Fibroblast of the aortic adventitia (primary cell): Measurements from ENCODE around the gene IER5L. TPM values are rescaled to one million over a fixed set of nuclear protein-coding genes. Genes with fewer than 3 reads are reported as not detected.
"Not testable (repeated sequence)": the region's sequence is repeated elsewhere in the genome, so short reads cannot be mapped to it uniquely, and the experiment has no call there.

Source experiments
- DNase-seq: peaks from one replicate; pipeline ENCODE4 v3.0.0-alpha.2; 2010; ENCODE audit warnings: low read depth
- H3K4me3 ChIP-seq: 2 replicates; pipeline ENCODE4 v1.5.1; 2011; ENCODE audit warnings: low read depth, mild to moderate bottlenecking, control low read depth, low read length, moderate library complexity
- total RNA-seq: library from RNA; depleted of rRNA; stranded (reverse); fragments of >200 nt; gene quantifications from 2 replicates; pipeline ENCODE4 v1.2.3, GENCODE V29; 2012; ENCODE audit warnings: low replicate concordance
- TF ChIP-seq, protein P1 (sequence below): IDR thresholded peaks from 2 replicates; pipeline ENCODE4 v1.5.1; 2011; ENCODE audit warnings: mild to moderate bottlenecking, low read length, control low read depth, inconsistent platforms; ENCODE audit not compliant: insufficient read depth

Gene IER5L
- total RNA-seq, 1 donor, result 42.0 TPM

DNA sequence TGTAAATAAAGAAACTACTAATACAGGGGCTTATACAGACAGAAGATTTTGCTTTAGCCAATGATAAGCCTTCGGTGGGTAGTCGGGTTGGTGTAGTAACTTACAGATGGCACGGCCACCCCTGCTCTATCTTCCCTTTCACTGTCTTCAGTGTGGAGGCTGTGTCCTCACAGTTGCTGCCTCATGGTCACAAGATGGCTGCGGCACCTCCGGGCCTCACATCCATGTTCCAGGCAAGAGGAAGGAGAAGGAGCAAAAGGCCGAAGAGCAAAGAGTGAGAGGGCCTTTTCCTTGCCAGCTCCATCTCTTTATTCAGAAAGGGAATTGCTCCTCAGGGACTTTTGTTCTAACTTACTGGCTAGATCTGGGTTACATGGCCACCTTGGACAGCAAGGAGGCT is 22.2 kb upstream of the IER5L start:
- TF ChIP-seq, protein P1, sequence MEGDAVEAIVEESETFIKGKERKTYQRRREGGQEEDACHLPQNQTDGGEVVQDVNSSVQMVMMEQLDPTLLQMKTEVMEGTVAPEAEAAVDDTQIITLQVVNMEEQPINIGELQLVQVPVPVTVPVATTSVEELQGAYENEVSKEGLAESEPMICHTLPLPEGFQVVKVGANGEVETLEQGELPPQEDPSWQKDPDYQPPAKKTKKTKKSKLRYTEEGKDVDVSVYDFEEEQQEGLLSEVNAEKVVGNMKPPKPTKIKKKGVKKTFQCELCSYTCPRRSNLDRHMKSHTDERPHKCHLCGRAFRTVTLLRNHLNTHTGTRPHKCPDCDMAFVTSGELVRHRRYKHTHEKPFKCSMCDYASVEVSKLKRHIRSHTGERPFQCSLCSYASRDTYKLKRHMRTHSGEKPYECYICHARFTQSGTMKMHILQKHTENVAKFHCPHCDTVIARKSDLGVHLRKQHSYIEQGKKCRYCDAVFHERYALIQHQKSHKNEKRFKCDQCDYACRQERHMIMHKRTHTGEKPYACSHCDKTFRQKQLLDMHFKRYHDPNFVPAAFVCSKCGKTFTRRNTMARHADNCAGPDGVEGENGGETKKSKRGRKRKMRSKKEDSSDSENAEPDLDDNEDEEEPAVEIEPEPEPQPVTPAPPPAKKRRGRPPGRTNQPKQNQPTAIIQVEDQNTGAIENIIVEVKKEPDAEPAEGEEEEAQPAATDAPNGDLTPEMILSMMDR, result no peak
- H3K4me3 ChIP-seq, result no peak overlapping the region
- DNase-seq, result no peak

- TF ChIP-seq, protein P1, result no peak
- no peak overlapping the region for H3K4me3 ChIP-seq
- no peak for DNase-seq
These were observed 21.0 kb upstream of the IER5L start for GRCh38 chr9:129199044-129199435.

- H3K4me3 ChIP-seq, result peak overlapping the region; percentile 25
- peak; percentile 79 for DNase-seq
- TF ChIP-seq, protein P1, result no peak
These were observed 20.4 kb upstream of the IER5L start for GRCh38 chr9:129198319-129199043.

DNA sequence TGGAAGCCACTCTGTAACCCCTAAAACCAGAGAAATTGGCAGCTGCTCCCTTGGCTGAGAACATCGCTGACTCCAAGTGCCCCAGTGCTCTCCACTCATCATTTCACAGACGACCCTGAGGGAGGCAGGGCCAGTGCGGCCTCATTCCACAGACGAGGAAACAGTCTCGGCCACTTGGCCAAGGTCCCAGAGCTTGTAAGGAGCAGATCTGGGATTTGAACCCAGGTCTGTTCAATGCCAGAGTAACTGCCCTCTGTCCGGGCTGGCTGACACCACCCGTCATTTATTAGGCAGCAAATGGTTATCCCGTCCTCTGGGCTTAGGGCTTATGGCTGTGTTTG is 19.9 kb upstream of the IER5L start:
- no peak overlapping the region for H3K4me3 ChIP-seq
- TF ChIP-seq, protein P1, result no peak
- DNase-seq, result no peak

- not testable (repeated sequence) for H3K4me3 ChIP-seq, DNase-seq
These were observed 19.0 kb upstream of the IER5L start for GRCh38 chr9:129197045-129197444.

- DNase-seq, result no peak
- TF ChIP-seq, protein P1, result no peak
- H3K4me3 ChIP-seq, result no peak overlapping the region
These were observed 17.5 kb upstream of the IER5L start for GRCh38 chr9:129195606-129196005.

- TF ChIP-seq, protein P1, result no peak
- no peak overlapping the region for H3K4me3 ChIP-seq
- no peak for DNase-seq
These were observed 16.2 kb upstream of the IER5L start for GRCh38 chr9:129194221-129194620.
